Caco-2 (cell line): ENCODE results near the gene OSBPL2. TPM values are rescaled to one million over a fixed set of nuclear protein-coding genes. Genes with fewer than 3 reads are reported as not detected.

Experiments used
- BruUV-seq: library from RNA; stranded (reverse); fragments of 400-500 nt; replicated peaks from 2 replicates; lab custom pipeline; 2021; lab: Mats Ljungman, UMichigan
- CTCF ChIA-PET: fragments of 300-600 bp; sonication (Branson Sonifier 250); formaldehyde crosslinking; loops from one replicate; lab custom pipeline; 2022; ENCODE audit warnings: antibody characterized with exemption; lab: Charles Lee
- POLR2A ChIA-PET: fragments of 300-600 bp; sonication (Branson Sonifier 250); formaldehyde crosslinking; loops from one replicate; lab custom pipeline; 2022; ENCODE audit warnings: antibody characterized with exemption; lab: Charles Lee
- DNase-seq, 2 experiments: peaks; one replicate each; pipeline versions ENCODE4 v3.0.0 to v3.0.0-alpha.2; 2020 to 2022
- H3K27me3 ChIP-seq: replicated peaks from 2 replicates; pipeline ENCODE4 v1.6.0; 2011; ENCODE audit warnings: low read length; ENCODE audit not compliant: control insufficient read depth, insufficient read depth
- H3K36me3 ChIP-seq: 2 replicates; pipeline ENCODE4 v1.5.1; 2011; ENCODE audit warnings: low read length; ENCODE audit not compliant: control insufficient read depth, insufficient read depth
- H3K4me1 ChIP-seq: fragments of 250-450 bp; sonication (Bioruptor Pico); 2 replicates; pipeline ENCODE4 v1.5.1; 2020; ENCODE audit warnings: mild to moderate bottlenecking
- H3K4me3 ChIP-seq: 2 replicates; pipeline ENCODE4 v1.5.1; 2011; ENCODE audit warnings: low read depth, mild to moderate bottlenecking, control low read depth, low read length
- H3K9me3 ChIP-seq: fragments of 250-450 bp; sonication (Bioruptor Pico); 2 replicates; pipeline ENCODE4 v1.5.1; 2020; ENCODE audit warnings: mild to moderate bottlenecking, moderate library complexity
- H3K27ac Mint-ChIP-seq: one replicate; pipeline ENCODE4 v1.8.0; 2022; ENCODE audit warnings: mixed read lengths; ENCODE audit not compliant: unreplicated experiment
- H3K27me3 Mint-ChIP-seq: one replicate; pipeline ENCODE4 v1.8.0; 2022; ENCODE audit warnings: mixed read lengths; ENCODE audit not compliant: insufficient read depth, unreplicated experiment
- H3K36me3 Mint-ChIP-seq: one replicate; pipeline ENCODE4 v1.8.0; 2022; ENCODE audit warnings: mild to moderate bottlenecking, mixed read lengths; ENCODE audit not compliant: insufficient read depth, unreplicated experiment
- H3K4me1 Mint-ChIP-seq: one replicate; pipeline ENCODE4 v1.8.0; 2022; ENCODE audit warnings: low read depth, mixed read lengths; ENCODE audit not compliant: unreplicated experiment
- H3K4me3 Mint-ChIP-seq: one replicate; pipeline ENCODE4 v1.8.0; 2022; ENCODE audit warnings: mild to moderate bottlenecking, moderate library complexity, mixed read lengths; ENCODE audit not compliant: unreplicated experiment
- H3K9me3 Mint-ChIP-seq: one replicate; pipeline ENCODE4 v1.8.0; 2022; ENCODE audit warnings: mixed read lengths; ENCODE audit not compliant: unreplicated experiment
- CTCF ChIP-seq, 2 experiments: fragments of 200-600 bp in 1 of 2; IDR thresholded peaks; 1 replicate in 1 of 2; 2 replicates in 1 of 2; pipeline versions ENCODE4 v1.5.1 to v1.8.0; 2011 to 2022; ENCODE audit warnings: antibody characterized with exemption in 1 of 2, control low read depth in 1 of 2, inconsistent platforms in 1 of 2, low read depth in 1 of 2, low read length in 1 of 2, mild to moderate bottlenecking in 1 of 2, moderate library complexity in 1 of 2; ENCODE audit not compliant: insufficient read depth in 1 of 2, severe bottlenecking in 1 of 2, unreplicated experiment in 1 of 2
- intact Hi-C: fragments of 100-400 bp; cut with micrococcal nuclease; formaldehyde crosslinking; loops from one replicate; pipeline ENCODE4 v1.10.0; 2022; ENCODE audit not compliant: unreplicated experiment
- total RNA-seq: library from RNA; stranded (reverse); gene quantifications from 2 replicates; pipeline ENCODE4 v1.2.3, GENCODE V29; 2022

Gene OSBPL2
- total RNA-seq, 1 experiment from 2014 or later = 132 TPM

GRCh38 chr20:62238569-62239277 is 402 bp downstream of the OSBPL2 start:
- Histone ChIP-seq H3K36me3 (peaks cover 3% of the 10 kb centered on the region; the same call in 1 of the 2 replicates), H3K27me3 (no peaks in the 10 kb centered on the region), H3K4me3 (peak overlapping the region; percentile 89), H3K9me3 (no peaks in the 10 kb centered on the region), H3K4me1 (peaks cover 11% of the 10 kb centered on the region)
- POLR2A ChIA-PET = interaction anchor here (0.5 to 1.0 kb wide), 4 partner anchors 94 to 242 kb away, joined by 3 to 4 read pairs (median 4); no protein-coding TSS in a partner anchor
- TF ChIP-seq CTCF (IDR thresholded peaks at IDR 0.05; ENCODE audit: insufficient read depth in 1 of 2, low read depth in 1 of 2, low read length in 1 of 2, severe bottlenecking in 1 of 2, unreplicated experiment in 1 of 2) = no peak
- peak overlapping the region; percentile 85 for H3K27ac Mint-ChIP-seq
- intact Hi-C loops = loop anchor here (1.0 to 5.0 kb wide), 5 partner anchors 17 to 129 kb away; partner anchors contain the start of genes ADRM1, LAMA5, MTG2 and PSMA7
- H3K4me1 Mint-ChIP-seq = peaks cover 7% of the 10 kb centered on the region
- peak; percentile 65 to 66 for DNase-seq
- peaks cover 56% of the 10 kb centered on the region for H3K36me3 Mint-ChIP-seq
- no peaks in the 10 kb centered on the region for H3K9me3 Mint-ChIP-seq
- H3K4me3 Mint-ChIP-seq = peak overlapping the region; percentile 67
- H3K27me3 Mint-ChIP-seq = no peaks in the 10 kb centered on the region
- CTCF ChIA-PET = interaction anchor here (0.6 kb wide), 3 partner anchors 51 to 63 kb away, joined by 3 read pairs; partner anchors contain the start of gene MTG2
- BruUV-seq = no TSS peak

- Mint-ChIP-seq H3K4me1 (peaks cover 7% of the 10 kb centered on the region), H3K36me3 (peaks cover 62% of the 10 kb centered on the region), H3K27me3 (no peaks in the 10 kb centered on the region), H3K4me3 (peak overlapping the region; percentile 67), H3K9me3 (no peaks in the 10 kb centered on the region), H3K27ac (peak overlapping the region; percentile 85)
- ChIA-PET CTCF (interaction anchor here (0.5 kb wide), 1 partner anchor 79 kb away, joined by 4 read pairs; no protein-coding TSS in a partner anchor), POLR2A (no interaction called here)
- peaks cover 3% of the 10 kb centered on the region; the same call in 1 of the 2 replicates for H3K36me3 ChIP-seq
- H3K27me3 ChIP-seq = no peaks in the 10 kb centered on the region
- peak overlapping the region; percentile 89 for H3K4me3 ChIP-seq
- no peak for DNase-seq
- intact Hi-C loops = loop anchor here (2.0 to 5.0 kb wide), 3 partner anchors 57 to 128 kb away; partner anchors contain the start of genes LAMA5, MTG2, PSMA7 and SS18L1
- no TSS peak for BruUV-seq
- H3K9me3 ChIP-seq = no peaks in the 10 kb centered on the region
- no peak for TF ChIP-seq CTCF (IDR thresholded peaks at IDR 0.05; ENCODE audit: insufficient read depth in 1 of 2, low read depth in 1 of 2, low read length in 1 of 2, severe bottlenecking in 1 of 2, unreplicated experiment in 1 of 2)
- peaks cover 11% of the 10 kb centered on the region for H3K4me1 ChIP-seq
Observed at GRCh38 chr20:62239278-62239879, 1.1 kb downstream of the OSBPL2 start.

GRCh38 chr20:62240020-62240685 is 1.8 kb downstream of the OSBPL2 start:
- Mint-ChIP-seq H3K27me3 (no peaks in the 10 kb centered on the region), H3K27ac (no peak overlapping the region), H3K4me3 (peak overlapping the region; percentile 67), H3K9me3 (no peaks in the 10 kb centered on the region), H3K36me3 (peaks cover 70% of the 10 kb centered on the region), H3K4me1 (peaks cover 7% of the 10 kb centered on the region)
- no peak for DNase-seq
- no peak for TF ChIP-seq CTCF (IDR thresholded peaks at IDR 0.05; ENCODE audit: insufficient read depth in 1 of 2, low read depth in 1 of 2, low read length in 1 of 2, severe bottlenecking in 1 of 2, unreplicated experiment in 1 of 2)
- intact Hi-C loops = no loop called here
- Histone ChIP-seq H3K4me1 (peaks cover 11% of the 10 kb centered on the region), H3K36me3 (peaks cover 5% of the 10 kb centered on the region; the same call in 1 of the 2 replicates), H3K9me3 (no peaks in the 10 kb centered on the region), H3K27me3 (no peaks in the 10 kb centered on the region), H3K4me3 (no peak overlapping the region)
- ChIA-PET CTCF (interaction anchor here (0.5 kb wide), 2 partner anchors 62 to 80 kb away, joined by 4 to 7 read pairs; no protein-coding TSS in a partner anchor), POLR2A (no interaction called here)
- TSS peak; percentile 32 for BruUV-seq
